Neural progenitor cell (in vitro differentiated cells): ENCODE data around the gene SPATA25.

Experiments
- EZH2phosphoT487 ChIP-seq: fragments of 200-600 bp; sonication (generic); IDR thresholded peaks from 2 replicates; pipeline ENCODE4 v1.6.1; 2017; ENCODE audit warnings: antibody characterized with exemption
- TF ChIP-seq, protein P1 (sequence below): fragments of 200-600 bp; sonication (generic); IDR thresholded peaks from 2 replicates; pipeline ENCODE4 v1.5.1; 2017; ENCODE audit warnings: antibody characterized with exemption, mild to moderate bottlenecking

DNA sequence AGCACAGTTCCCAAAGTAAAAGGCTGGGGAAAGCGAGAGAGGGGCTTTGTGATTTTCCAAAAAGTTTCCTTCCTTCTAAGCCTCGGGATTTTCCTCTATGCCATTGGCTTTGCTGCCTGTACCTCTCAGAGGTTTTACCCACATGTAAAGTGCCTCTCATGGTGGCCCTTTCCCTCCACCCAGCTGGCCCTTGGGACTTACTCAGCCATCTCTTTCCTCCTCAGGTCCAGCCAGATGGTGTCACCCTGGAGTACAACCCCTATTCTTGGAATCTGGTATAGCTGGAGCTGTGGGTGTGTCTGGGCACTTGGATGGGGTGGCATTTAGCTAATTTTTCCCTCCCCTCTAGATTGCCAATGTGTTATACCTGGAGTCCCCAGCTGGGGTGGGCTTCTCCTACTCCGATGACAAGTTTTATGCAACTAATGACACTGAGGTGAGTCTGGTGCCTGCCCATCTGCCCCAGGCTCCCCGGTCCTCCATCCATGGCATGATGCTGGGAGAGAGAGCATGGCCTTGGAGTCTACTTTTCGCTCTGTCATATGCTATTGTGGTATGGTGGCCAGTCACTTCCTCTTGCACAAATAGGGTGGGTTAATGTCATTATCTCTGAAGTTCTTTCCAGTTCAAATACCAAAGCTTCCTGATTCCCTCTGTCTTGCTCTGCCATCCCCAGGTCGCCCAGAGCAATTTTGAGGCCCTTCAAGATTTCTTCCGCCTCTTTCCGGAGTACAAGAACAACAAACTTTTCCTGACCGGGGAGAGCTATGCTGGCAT, 4.8 kb upstream of the SPATA25 start:
- TF ChIP-seq, protein P1, sequence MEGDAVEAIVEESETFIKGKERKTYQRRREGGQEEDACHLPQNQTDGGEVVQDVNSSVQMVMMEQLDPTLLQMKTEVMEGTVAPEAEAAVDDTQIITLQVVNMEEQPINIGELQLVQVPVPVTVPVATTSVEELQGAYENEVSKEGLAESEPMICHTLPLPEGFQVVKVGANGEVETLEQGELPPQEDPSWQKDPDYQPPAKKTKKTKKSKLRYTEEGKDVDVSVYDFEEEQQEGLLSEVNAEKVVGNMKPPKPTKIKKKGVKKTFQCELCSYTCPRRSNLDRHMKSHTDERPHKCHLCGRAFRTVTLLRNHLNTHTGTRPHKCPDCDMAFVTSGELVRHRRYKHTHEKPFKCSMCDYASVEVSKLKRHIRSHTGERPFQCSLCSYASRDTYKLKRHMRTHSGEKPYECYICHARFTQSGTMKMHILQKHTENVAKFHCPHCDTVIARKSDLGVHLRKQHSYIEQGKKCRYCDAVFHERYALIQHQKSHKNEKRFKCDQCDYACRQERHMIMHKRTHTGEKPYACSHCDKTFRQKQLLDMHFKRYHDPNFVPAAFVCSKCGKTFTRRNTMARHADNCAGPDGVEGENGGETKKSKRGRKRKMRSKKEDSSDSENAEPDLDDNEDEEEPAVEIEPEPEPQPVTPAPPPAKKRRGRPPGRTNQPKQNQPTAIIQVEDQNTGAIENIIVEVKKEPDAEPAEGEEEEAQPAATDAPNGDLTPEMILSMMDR = no peak
- no peak for TF ChIP-seq EZH2phosphoT487
